Fibroblast of upper back skin (primary cell): Measurements from ENCODE around the gene LDB2.

Experiments used
- DNase-seq: peaks from one replicate; pipeline ENCODE4 v3.0.0-alpha.2; 2013

The LDB2 gene

GRCh38 chr4:16745887-16746286, 152.6 kb downstream of the LDB2 start:
- no peak for DNase-seq

GRCh38 chr4:16745009-16745635, 153.3 kb downstream of the LDB2 start:
- DNase-seq, result peak; percentile 78

DNA sequence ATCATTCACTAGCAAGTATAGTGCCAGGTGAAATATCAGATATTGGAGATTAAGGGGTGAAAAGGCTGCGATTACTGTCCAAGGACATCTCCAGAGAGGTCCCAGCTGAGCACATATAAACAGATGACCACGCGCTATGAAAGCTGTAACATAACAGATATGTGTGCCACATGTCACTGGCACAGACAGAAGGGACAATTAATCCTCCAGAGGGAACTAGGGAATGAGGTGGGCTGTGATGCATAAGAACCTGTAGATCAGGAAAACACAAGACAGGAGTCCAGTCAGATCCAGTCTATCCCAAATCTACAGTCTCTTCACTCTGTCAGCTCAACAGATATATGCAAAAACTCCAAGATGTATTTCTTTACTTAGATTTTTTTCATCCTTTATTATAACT, 157.2 kb downstream of the LDB2 start:
- DNase-seq, result no peak

- DNase-seq, result no peak
Measured at GRCh38 chr4:16739997-16740624, 158.3 kb downstream of the LDB2 start.

- no peak for DNase-seq
Measured at GRCh38 chr4:16738558-16738957, 159.9 kb downstream of the LDB2 start.

- DNase-seq, result no peak
Measured at GRCh38 chr4:16733509-16733908, 164.9 kb downstream of the LDB2 start.

GRCh38 chr4:16732741-16733140, 165.7 kb downstream of the LDB2 start:
- no peak for DNase-seq

- DNase-seq, result no peak
Measured at GRCh38 chr4:16731776-16732380, 166.6 kb downstream of the LDB2 start.

GRCh38 chr4:16730522-16731205, 167.8 kb downstream of the LDB2 start:
- no peak for DNase-seq

- no peak for DNase-seq
Measured at GRCh38 chr4:16729336-16729735, 169.1 kb downstream of the LDB2 start.

GRCh38 chr4:16728849-16729248, 169.6 kb downstream of the LDB2 start:
- DNase-seq, result no peak

GRCh38 chr4:16728111-16728510, 170.3 kb downstream of the LDB2 start:
- no peak for DNase-seq

DNA sequence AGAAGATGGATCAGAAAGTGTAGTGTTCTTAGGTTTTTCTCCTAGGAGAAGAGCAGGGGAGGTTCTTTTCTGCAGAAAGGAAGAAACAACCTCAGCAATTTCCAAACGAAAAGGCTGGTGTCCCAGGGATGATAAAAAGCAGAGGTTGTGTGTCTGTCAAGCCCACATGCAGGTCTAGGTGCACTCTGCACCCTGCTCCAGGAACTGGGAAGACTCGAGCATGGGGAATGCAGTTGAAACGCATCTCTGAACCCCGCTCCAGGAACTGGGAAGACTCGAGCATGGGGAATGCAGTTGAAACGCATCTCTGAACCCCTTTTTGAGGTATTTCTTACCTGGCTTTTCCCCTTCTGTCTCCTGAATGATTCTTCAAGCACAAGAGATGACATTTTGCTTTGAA, 171.2 kb downstream of the LDB2 start:
- DNase-seq, result no peak

DNA sequence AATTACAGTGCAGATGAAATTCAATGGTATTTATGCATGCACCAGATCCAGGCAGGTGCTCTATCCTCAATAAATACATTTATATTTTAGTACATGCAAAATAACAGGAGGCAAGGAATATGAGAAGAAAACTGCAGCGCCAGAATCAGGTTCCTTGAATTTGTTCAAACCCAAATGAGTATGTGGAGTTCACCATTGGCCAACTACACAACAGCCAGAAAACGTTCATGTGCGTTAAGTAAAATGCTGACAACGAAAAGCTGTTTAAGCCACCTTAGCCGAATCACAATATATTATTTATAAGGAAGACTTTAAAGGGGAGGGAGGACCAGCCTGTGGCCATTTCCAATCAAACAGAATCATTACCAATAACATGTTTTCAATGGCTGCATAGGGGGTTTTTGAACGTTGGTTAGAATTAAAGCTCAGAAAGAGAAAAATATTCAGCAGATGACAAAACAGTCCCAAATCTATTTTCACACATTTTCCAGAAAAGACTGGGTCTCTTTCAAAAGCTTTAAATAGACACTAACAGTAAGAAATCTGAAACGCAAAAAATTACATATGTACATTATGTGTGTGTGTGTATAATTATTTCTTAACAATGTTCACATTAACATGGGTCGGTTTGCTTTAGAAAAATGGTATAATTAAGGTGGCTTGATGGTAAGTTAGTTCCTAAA, 171.9 kb downstream of the LDB2 start:
- no peak for DNase-seq

- no peak for DNase-seq
Measured at GRCh38 chr4:16725252-16725651, 173.2 kb downstream of the LDB2 start.

DNA sequence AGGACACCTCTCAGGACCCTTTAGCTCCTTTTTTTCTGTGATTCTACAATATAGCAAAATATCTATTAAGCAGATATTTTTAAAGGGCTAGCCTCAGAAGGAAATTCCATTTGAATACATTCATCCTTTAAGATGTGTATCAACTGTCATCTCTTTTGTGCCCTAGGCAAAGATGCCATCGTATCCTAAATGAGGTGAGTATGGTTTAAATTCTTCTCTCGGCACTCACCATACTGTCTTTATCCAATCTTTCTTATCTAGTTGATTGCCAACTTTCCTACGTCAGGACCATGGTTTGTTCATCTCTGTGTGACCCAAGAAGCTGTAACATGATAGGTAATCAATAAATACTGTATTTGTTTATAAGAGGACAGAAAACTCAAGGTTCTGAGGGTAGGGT, 176.0 kb downstream of the LDB2 start:
- no peak for DNase-seq

- DNase-seq, result peak; percentile 64
Measured at GRCh38 chr4:16721613-16722291, 176.7 kb downstream of the LDB2 start.

DNA sequence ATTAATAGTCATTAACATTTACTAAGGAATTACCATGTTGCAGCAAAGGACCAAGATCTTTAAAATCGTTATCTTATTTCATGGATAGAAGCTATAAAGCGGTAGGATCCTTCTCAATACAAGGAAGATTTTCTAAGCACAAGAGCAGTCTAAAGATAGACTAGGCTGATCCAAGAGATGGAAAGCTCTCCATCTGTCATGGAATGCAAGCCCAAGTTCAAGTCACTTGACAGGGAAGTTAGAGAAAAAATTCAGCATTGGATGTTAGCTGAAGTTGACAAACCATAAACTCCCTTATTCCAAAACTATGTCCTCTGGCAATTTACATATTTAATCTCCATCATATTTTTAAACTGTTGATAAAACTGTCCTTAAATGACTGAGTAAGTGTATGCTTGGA, 177.7 kb downstream of the LDB2 start:
- DNase-seq, result no peak

- peak; percentile 62 for DNase-seq
Measured at GRCh38 chr4:16717266-16717970, 181.0 kb downstream of the LDB2 start.

DNA sequence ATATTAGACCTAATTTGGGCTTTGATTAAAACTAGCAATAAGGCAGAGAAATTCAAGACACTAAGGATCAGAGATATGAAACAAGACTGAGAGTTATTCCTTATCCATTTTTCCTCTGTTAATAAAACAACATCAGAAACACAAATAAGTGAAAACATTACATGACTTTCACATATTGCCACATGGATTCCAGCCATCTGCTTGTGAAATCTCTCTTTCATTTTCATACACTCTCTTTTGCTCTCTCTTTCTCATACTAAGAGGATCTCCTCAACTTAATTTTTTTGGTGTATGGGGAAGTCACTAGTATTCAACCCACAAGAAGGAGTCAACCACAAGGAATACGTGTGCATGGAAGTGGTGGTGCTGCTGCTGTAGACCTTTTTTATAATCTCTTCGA, 183.0 kb downstream of the LDB2 start:
- DNase-seq, result no peak

DNA sequence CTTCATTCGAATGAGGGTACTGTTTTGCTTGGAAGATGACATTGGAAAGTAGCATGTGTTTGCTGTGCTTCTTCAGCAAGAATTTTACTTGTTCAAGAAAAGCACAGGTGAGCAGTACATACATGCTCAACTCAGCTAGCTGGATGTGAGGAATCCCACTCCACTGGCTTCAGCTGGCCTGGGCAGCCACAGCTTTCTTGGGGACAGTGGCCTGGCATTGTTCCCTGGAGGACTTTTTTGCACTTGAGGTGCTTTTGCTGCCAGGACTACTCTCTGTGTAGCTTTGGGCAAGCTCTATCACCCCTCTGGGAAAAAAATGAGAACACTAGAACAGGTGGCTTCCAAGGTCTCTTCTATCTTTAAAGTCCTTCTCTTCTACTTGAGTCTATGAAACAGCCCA, 184.3 kb downstream of the LDB2 start:
- DNase-seq, result no peak

GRCh38 chr4:16713696-16714095, 184.7 kb downstream of the LDB2 start:
- no peak for DNase-seq
